GM19351 (cell line): ENCODE measurements around the gene RWDD3.
A peak's percentile ranks its signal among the peaks of the same experiment; 100 is the strongest.

Experiments used
- ATAC-seq: cut with Tn5 transposase; IDR thresholded peaks from one replicate; pipeline ENCODE4 v1.9.1; 2021; ENCODE audit warnings: mild to moderate bottlenecking, moderate library complexity; ENCODE audit not compliant: unreplicated experiment

Gene RWDD3

GRCh38 chr1:95233737-95234500 is at the start of gene RWDD3:
RWDD3 (plus strand) TSS chr1:95234210; CDS start chr1:95234231, 21 bp downstream.
- ATAC-seq, result peak; percentile 94

- ATAC-seq, result no peak
These were observed 47.9 kb upstream of the RWDD3 start for GRCh38 chr1:95186149-95186548.

GRCh38 chr1:95193591-95193990 is 40.4 kb upstream of the RWDD3 start:
- ATAC-seq, result no peak

GRCh38 chr1:95195046-95195445 is 39.0 kb upstream of the RWDD3 start:
- no peak for ATAC-seq

GRCh38 chr1:95196017-95196416 is 38.0 kb upstream of the RWDD3 start:
- ATAC-seq, result no peak

- no peak for ATAC-seq
These were observed 36.3 kb upstream of the RWDD3 start for GRCh38 chr1:95197616-95198252.

GRCh38 chr1:95201905-95202304 is 32.1 kb upstream of the RWDD3 start:
- ATAC-seq, result no peak

GRCh38 chr1:95203908-95204437 is 30.0 kb upstream of the RWDD3 start:
- ATAC-seq, result no peak

GRCh38 chr1:95206514-95206913 is 27.5 kb upstream of the RWDD3 start:
- ATAC-seq, result no peak

GRCh38 chr1:95207223-95207935 is 26.6 kb upstream of the RWDD3 start:
- ATAC-seq, result no peak

GRCh38 chr1:95208876-95209275 is 25.1 kb upstream of the RWDD3 start:
- ATAC-seq, result no peak

GRCh38 chr1:95209291-95209690 is 24.7 kb upstream of the RWDD3 start:
- ATAC-seq, result no peak

- no peak for ATAC-seq
These were observed 17.6 kb upstream of the RWDD3 start for GRCh38 chr1:95216292-95216990.

- ATAC-seq, result no peak
These were observed 16.6 kb upstream of the RWDD3 start for GRCh38 chr1:95217371-95217770.

- ATAC-seq, result no peak
These were observed 14.6 kb upstream of the RWDD3 start for GRCh38 chr1:95219407-95219806.

GRCh38 chr1:95221306-95221705 is 12.7 kb upstream of the RWDD3 start:
- no peak for ATAC-seq

- ATAC-seq, result no peak
These were observed 11.4 kb upstream of the RWDD3 start for GRCh38 chr1:95222629-95223028.

GRCh38 chr1:95223110-95223509 is 10.9 kb upstream of the RWDD3 start:
- no peak for ATAC-seq

GRCh38 chr1:95226781-95227660 is 7.0 kb upstream of the RWDD3 start:
- ATAC-seq, result no peak

GRCh38 chr1:95229037-95229436 is 5.0 kb upstream of the RWDD3 start:
- ATAC-seq, result no peak
